Large intestine (tissue), 3 donors: ENCODE data around the gene AP1B1. TPM values are rescaled to one million over a fixed set of nuclear protein-coding genes. Genes with fewer than 3 reads are reported as not detected.

ENCODE experiments used
- DNase-seq, 2 donors: peaks; one replicate each; pipeline versions ENCODE4 v3.0.0 to v3.0.0-alpha.2; 2013
- H3K27ac ChIP-seq: one replicate; pipeline ENCODE4 v1.5.1; 2013; ENCODE audit warnings: low read length
- H3K27me3 ChIP-seq: 2 replicates; pipeline ENCODE4 v1.6.1; 2013; ENCODE audit warnings: low read length; ENCODE audit not compliant: control insufficient read depth, insufficient read depth
- H3K36me3 ChIP-seq: 2 replicates; pipeline ENCODE4 v1.6.1; 2013; ENCODE audit warnings: low read length; ENCODE audit not compliant: control insufficient read depth, insufficient read depth
- H3K4me1 ChIP-seq: one replicate; pipeline ENCODE4 v1.6.1; 2013; ENCODE audit warnings: low read length; ENCODE audit not compliant: control insufficient read depth, insufficient read depth
- H3K4me3 ChIP-seq: one replicate; pipeline ENCODE4 v1.5.1; 2013; ENCODE audit warnings: low read length
- H3K9me3 ChIP-seq: one replicate; pipeline ENCODE4 v1.6.1; 2013; ENCODE audit warnings: mild to moderate bottlenecking, low read depth, low read length, moderate library complexity; ENCODE audit not compliant: control insufficient read depth
- WGBS: methylation state at CpG from one replicate; pipeline ENCODE4 v1.1.5; 2013; ENCODE audit warnings: low lambda C conversion rate; ENCODE audit not compliant: insufficient coverage; 5-methylcytosine and 5-hydroxymethylcytosine counted together
- polyA plus RNA-seq: library from polyadenylated mRNA; unstranded; fragments of 120-200 nt; gene quantifications from one replicate; pipeline ENCODE4 v1.2.1, GENCODE V29; 2013

Gene AP1B1
- polyA plus RNA-seq, 1 donor, result 60.6 TPM

DNA sequence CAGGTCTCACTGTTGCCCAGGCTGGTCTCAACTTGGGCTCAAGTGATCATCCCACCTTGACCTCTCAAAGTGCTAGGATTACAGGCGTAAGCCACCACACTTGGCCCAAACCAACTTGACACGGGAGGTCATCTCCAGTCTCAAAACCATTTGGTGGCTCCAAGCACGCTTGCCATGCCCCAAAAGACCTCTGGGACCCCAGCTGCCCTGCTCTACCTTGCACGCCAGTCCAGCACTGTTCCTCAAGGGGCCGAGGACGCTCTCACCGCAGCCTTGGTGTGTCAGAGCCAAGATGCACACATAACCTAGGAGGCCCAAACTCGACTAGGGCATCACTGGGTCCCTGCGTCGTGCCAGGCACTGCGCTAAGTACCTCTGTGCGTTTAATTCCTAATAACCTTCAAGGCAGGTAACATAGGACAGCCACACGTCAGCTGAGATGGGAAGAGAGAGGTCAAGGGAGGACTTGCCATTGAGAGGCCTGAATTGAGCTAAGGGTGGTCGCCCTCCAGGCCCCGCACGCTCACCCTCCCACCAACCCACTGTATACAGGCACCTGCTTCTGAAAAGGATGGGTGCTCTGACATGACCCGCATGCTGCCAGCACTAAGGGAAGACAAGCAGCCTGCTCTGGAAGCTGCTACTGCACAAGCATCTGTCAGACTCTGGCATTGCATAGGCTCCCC, 86.5 kb downstream of the AP1B1 start:
- no peak for DNase-seq
- Histone ChIP-seq H3K27me3 (no peaks in the 10 kb centered on the region), H3K4me1 (peaks cover 12% of the 10 kb centered on the region), H3K4me3 (no peak overlapping the region), H3K9me3 (no peaks in the 10 kb centered on the region), H3K36me3 (peaks cover 46% of the 10 kb centered on the region), H3K27ac (no peak overlapping the region)
- no CpG with 5 or more reads among the region's 17 CpGs for WGBS

DNA sequence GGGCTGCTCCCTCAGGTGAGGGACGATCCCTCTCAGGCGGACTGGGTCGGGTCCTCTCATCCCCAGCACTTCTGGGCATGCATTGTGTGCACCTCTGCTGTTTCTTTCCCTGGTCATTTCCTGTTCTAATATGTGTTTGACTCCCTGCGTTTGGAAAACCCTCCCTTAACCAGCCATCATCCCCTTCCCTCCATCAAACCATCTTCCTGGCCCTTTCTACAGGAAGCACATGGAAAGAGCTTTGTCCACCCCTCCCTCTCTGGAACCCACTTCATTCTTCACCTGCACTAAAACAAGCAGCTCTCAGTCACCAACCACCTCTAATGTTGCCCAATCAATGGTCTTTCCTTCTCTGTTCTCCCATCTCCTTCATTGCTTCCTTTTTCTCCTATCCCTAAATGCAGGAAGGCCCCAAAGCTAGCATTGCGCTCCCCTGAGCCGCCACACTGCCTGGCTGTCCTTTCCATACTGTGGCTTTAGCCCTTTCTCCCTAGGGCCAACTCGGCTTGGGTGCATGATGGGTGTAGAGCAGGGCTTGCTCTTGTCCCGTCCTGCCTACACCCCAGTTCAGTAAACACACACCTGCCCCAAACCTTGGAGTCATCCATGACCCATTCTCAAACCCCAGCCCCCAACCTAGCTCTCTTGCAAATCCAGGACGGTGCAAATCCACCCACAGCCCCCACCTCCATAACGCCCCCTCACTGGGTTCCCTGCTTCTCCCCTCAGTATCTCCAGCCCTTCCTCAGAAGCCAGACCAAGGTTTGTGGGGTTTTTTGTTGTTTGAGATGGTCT, 87.4 kb downstream of the AP1B1 start:
- Histone ChIP-seq H3K9me3 (no peaks in the 10 kb centered on the region), H3K27ac (no peak overlapping the region)

DNA sequence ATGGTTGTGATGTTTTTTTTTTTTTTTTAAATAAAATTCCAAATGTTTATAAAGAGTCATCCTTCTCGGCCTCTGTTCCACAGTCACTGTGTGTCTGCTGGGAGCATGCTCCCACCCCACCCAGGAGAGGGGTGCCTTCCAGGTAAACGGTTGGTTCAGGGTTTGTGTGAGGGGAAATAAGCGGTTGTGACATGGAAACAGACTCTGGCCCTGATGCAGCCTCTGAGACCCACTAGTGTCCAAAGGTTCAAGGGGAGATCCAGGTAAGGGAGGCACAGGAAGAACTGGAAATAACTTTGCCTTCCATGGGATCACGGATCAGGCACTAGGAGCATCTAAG, 87.9 kb downstream of the AP1B1 start:
- Histone ChIP-seq H3K36me3 (peaks cover 60% of the 10 kb centered on the region), H3K4me3 (no peak overlapping the region), H3K27me3 (no peaks in the 10 kb centered on the region), H3K27ac (no peak overlapping the region), H3K4me1 (peaks cover 10% of the 10 kb centered on the region), H3K9me3 (no peaks in the 10 kb centered on the region)
- no peak for DNase-seq
- WGBS, result no CpG with 5 or more reads among the region's 4 CpGs

More for the DNA sequence above, 87.4 kb downstream of the AP1B1 start:
- Histone ChIP-seq H3K4me1 (peaks cover 10% of the 10 kb centered on the region), H3K36me3 (peaks cover 55% of the 10 kb centered on the region), H3K4me3 (no peak overlapping the region), H3K27me3 (no peaks in the 10 kb centered on the region)
- WGBS, result no CpG with 5 or more reads among the region's 10 CpGs
- DNase-seq, result no peak

DNA sequence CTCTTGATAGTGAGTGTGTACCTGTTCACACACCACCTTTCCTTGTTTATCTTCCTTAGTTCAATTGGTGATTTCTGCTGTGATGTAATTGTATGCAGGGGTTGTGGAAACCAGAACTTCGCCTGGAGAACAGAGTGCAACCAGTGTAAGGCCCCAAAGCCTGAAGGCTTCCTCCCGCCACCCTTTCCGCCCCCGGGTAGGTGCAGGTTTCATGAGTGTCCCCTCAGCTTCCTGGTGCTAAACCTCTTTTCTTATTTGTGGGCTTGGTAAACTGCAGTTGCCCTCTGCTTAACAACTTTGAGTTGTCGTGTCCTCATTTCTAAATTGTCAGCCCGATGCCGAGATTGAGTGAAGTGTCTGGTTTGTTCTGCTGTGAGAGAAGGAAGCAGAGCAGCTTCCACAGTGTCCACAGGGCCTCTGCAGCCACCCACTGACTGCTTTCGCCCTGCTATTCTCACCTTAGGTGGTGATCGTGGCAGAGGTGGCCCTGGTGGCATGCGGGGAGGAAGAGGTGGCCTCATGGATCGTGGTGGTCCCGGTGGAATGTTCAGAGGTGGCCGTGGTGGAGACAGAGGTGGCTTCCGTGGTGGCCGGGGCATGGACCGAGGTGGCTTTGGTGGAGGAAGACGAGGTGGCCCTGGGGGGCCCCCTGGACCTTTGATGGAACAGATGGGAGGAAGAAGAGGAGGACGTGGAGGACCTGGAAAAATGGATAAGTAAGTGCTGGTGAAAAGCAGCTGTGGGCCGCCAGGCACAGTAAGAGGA, 89.1 kb downstream of the AP1B1 start:
- H3K36me3 ChIP-seq, result peaks cover 69% of the 10 kb centered on the region
- DNase-seq, result no peak
- no peaks in the 10 kb centered on the region for H3K9me3 ChIP-seq
- H3K27me3 ChIP-seq, result no peaks in the 10 kb centered on the region
- H3K4me1 ChIP-seq, result peaks cover 10% of the 10 kb centered on the region
- no peak overlapping the region for H3K4me3 ChIP-seq
- WGBS, result no CpG with 5 or more reads among the region's 19 CpGs
- no peak overlapping the region for H3K27ac ChIP-seq

DNA sequence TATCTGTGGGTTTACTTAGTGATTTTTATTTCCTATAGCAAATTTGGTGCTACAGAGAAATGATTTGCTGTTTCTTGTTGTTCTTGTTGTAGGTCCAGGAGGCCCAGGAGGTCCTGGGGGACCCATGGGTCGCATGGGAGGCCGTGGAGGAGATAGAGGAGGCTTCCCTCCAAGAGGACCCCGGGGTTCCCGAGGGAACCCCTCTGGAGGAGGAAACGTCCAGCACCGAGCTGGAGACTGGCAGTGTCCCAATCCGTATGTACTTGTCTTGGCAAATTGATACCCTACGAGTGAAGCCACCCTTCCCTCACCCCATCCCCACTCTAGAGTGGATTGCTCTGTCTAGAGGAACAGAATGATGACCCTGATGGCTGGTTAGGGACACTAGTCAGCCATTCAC, 89.7 kb downstream of the AP1B1 start:
- Histone ChIP-seq H3K9me3 (no peaks in the 10 kb centered on the region), H3K4me3 (no peak overlapping the region), H3K4me1 (peaks cover 10% of the 10 kb centered on the region), H3K27me3 (no peaks in the 10 kb centered on the region), H3K36me3 (peaks cover 75% of the 10 kb centered on the region), H3K27ac (no peak overlapping the region)
- DNase-seq, result no peak
- no CpG with 5 or more reads among the region's 8 CpGs for WGBS

DNA sequence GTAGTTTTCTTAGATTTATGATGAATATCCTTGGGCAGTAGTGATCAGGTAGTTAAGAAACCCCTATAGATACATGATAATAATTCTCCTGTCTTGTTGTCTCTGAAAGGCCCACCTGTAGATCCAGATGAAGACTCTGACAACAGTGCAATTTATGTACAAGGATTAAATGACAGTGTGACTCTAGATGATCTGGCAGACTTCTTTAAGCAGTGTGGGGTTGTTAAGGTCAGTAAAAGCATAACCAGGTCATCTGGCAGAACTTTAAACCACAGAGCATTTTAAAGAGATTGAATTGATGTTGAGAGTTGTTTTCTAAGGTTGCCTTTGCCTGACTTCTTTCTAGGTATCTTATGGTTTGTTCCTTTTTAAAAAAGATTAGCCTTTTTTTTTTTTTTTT, 96.0 kb downstream of the AP1B1 start:
- H3K27ac ChIP-seq, result no peak overlapping the region
- H3K9me3 ChIP-seq, result no peaks in the 10 kb centered on the region
- H3K27me3 ChIP-seq, result no peaks in the 10 kb centered on the region
- no peak overlapping the region for H3K4me3 ChIP-seq
- H3K36me3 ChIP-seq, result peaks cover 91% of the 10 kb centered on the region
- no peaks in the 10 kb centered on the region for H3K4me1 ChIP-seq
- no peak for DNase-seq

DNA sequence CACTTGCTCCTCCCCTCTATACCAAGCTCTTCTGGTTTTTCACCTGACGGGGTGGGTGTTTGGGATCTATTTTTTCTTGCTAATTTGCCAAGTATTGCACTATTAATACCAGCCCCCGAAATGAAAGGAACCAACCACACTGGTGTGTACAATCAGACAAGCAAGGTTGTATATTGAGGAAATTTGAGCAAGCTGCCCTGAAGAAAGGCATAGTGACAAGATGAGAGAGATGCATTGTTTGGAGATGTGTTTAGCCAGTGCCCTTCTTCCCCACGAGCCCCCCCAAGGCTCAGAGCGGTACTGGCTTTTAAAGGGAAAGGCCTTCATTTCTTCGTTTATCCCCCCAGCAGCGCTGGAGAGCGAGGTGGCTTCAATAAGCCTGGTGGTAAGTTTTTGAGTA, 97.2 kb downstream of the AP1B1 start:
- Histone ChIP-seq H3K27me3 (no peaks in the 10 kb centered on the region), H3K9me3 (no peaks in the 10 kb centered on the region), H3K27ac (no peak overlapping the region), H3K4me3 (no peak overlapping the region), H3K36me3 (peaks cover 89% of the 10 kb centered on the region), H3K4me1 (no peaks in the 10 kb centered on the region)
- no peak for DNase-seq
- WGBS, result 100% methylated on average over 3 of the region's 7 CpGs

DNA sequence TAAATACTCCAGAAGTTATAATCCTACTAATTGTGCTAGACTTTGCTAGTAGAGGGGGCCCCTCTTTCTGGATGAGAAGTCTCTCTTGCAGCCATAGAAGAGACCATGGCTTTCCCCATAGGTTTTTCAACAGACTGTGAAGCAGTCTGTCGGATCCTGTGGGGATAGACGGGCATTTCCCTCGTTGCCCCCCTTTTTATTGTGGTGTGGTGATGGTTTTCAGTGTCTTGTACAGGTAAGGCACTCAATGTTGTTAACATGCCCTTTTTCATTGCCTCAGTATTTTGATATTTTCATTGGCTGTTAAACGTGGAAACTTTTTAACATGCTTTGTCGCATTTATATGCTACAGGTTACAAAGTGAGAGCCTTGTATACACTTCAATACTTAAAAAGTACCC, 98.3 kb downstream of the AP1B1 start:
- no peaks in the 10 kb centered on the region for H3K9me3 ChIP-seq
- WGBS, result 100% methylated on average over 2 of the region's 5 CpGs
- H3K4me3 ChIP-seq, result no peak overlapping the region
- H3K36me3 ChIP-seq, result peaks cover 90% of the 10 kb centered on the region
- H3K27me3 ChIP-seq, result no peaks in the 10 kb centered on the region
- no peak for DNase-seq
- no peak overlapping the region for H3K27ac ChIP-seq
- no peaks in the 10 kb centered on the region for H3K4me1 ChIP-seq

DNA sequence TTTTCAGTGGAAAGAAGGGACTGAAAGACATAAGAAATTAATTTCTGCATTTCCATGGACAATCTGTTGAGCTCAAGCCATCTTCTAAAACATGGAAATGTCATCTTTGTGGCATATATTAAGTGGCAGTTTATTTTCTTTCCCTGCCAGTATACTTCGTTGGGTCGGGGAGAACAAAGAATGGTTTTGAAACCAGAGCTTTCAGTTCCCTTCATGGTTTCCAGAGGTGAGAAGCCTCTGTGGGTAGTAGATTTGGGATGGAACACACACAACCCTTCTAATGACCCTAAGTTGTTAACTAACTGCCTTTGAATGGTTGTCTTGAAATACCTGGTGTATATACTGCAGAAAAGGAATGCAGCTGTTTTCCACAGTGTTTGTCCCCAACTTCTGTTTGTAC, 99.5 kb downstream of the AP1B1 start:
- DNase-seq, result no peak
- H3K27ac ChIP-seq, result no peak overlapping the region
- no peaks in the 10 kb centered on the region for H3K9me3 ChIP-seq
- no CpG with 5 or more reads among the region's 2 CpGs for WGBS
- no peaks in the 10 kb centered on the region for H3K27me3 ChIP-seq
- H3K4me1 ChIP-seq, result no peaks in the 10 kb centered on the region
- peaks cover 91% of the 10 kb centered on the region for H3K36me3 ChIP-seq
- no peak overlapping the region for H3K4me3 ChIP-seq

DNA sequence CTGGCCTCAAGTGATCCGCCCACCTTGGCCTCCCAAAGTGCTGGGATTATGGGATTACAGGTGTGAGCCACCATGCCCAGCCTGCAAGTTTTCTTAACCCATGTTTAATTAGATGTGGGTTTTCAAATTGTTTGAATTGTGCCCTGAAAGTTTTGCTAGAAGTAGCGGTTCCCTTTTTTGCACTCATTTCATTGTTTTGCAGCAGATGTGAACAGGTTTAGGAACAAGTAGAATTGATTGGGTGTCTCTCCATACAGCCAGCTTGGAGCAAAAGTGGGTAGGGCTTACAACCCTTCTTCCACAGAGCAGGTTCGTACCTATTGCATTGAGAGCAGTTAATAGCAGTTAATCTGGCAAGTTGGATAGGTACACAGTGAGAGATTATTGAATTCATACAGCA, 104.2 kb downstream of the AP1B1 start:
- Histone ChIP-seq H3K4me3 (no peak overlapping the region), H3K9me3 (no peaks in the 10 kb centered on the region), H3K4me1 (no peaks in the 10 kb centered on the region), H3K27ac (no peak overlapping the region), H3K36me3 (peaks cover 90% of the 10 kb centered on the region), H3K27me3 (no peaks in the 10 kb centered on the region)
- WGBS, result no CpG with 5 or more reads among the region's 3 CpGs
- DNase-seq, result no peak
